Limb (tissue), 2 donors: ENCODE measurements around the gene SNRPA.

Experiments used
- DNase-seq, 2 donors: peaks; one replicate each; pipeline ENCODE4 v3.0.0-alpha.2; 2016; ENCODE audit errors: extremely low spot score in 2 of 2

The SNRPA gene

DNA sequence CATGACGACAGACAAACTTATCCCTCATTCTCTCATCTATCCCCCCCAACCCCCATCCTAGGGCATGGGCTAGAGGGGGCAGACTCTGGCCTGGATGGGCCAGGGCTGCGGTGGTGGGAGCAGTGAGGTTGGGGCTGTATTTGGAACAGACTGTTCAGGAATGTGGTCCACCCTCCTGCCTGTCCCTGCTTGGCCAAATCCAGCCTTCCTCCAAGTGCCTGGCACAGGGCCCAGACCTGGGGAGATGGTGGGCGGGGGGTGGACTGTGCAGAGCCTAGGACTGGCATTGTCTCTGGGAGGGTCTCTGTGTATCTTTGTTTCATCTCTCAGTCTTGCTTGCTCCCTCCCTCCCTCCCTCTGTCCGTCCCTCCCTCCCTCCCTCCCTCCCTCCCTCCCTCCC, 62.2 kb downstream of the SNRPA start:
- no peak for DNase-seq
